OCI-LY7 (cell line): ENCODE data around the gene COL4A1. TPM values are rescaled to one million over a fixed set of nuclear protein-coding genes. Genes with fewer than 3 reads are reported as not detected.

Experiments used
- BruUV-seq: library from RNA; stranded (reverse); fragments of 400-500 nt; replicated peaks from 2 replicates; lab custom pipeline; 2021; lab: Mats Ljungman, UMichigan
- CTCF ChIA-PET: fragments of 300-600 bp; sonication (Branson Sonifier 250); formaldehyde crosslinking; loops from one replicate; lab custom pipeline; 2022; ENCODE audit warnings: antibody characterized with exemption; ENCODE audit not compliant: unreplicated experiment; lab: Charles Lee
- POLR2A ChIA-PET: fragments of 300-600 bp; sonication (Branson Sonifier 250); formaldehyde crosslinking; loops from one replicate; lab custom pipeline; 2022; ENCODE audit warnings: antibody characterized with exemption; lab: Charles Lee
- DNase-seq: peaks from one replicate; pipeline ENCODE4 v3.0.0-alpha.2; 2015; ENCODE audit warnings: low spot score
- H2AFZ ChIP-seq: fragments of 200-600 bp; sonication (generic), shearing (Covaris generic); 2 replicates; pipeline ENCODE4 v1.6.1; 2014; ENCODE audit warnings: mild to moderate bottlenecking, antibody characterized with exemption, low read length, moderate library complexity
- H3K27ac ChIP-seq: fragments of 200-600 bp; sonication (generic); 2 replicates; pipeline ENCODE4 v1.5.1; 2014; ENCODE audit warnings: mixed run types, low read depth, mild to moderate bottlenecking, moderate library complexity, low read length, inconsistent platforms; ENCODE audit not compliant: poor library complexity, severe bottlenecking
- H3K36me3 ChIP-seq: fragments of 200-600 bp; sonication (generic); 2 replicates; pipeline ENCODE4 v1.6.1; 2014; ENCODE audit warnings: mild to moderate bottlenecking, antibody characterized with exemption, low read length, moderate library complexity, mixed read lengths; ENCODE audit not compliant: insufficient read depth
- H3K4me1 ChIP-seq: fragments of 200-600 bp; sonication (generic); 2 replicates; pipeline ENCODE4 v1.5.1; 2014; ENCODE audit warnings: mild to moderate bottlenecking, low read length; ENCODE audit not compliant: insufficient read depth, poor library complexity, severe bottlenecking
- H3K4me2 ChIP-seq: fragments of 200-600 bp; sonication (generic); 2 replicates; pipeline ENCODE4 v1.6.1; 2014; ENCODE audit warnings: mild to moderate bottlenecking, low read length
- H3K4me3 ChIP-seq: fragments of 200-600 bp; sonication (generic); 2 replicates; pipeline ENCODE4 v1.5.1; 2014; ENCODE audit warnings: mild to moderate bottlenecking, low read depth, low read length; ENCODE audit not compliant: poor library complexity, severe bottlenecking
- H3K79me2 ChIP-seq: fragments of 200-600 bp; sonication (generic); 2 replicates; pipeline ENCODE4 v1.6.1; 2016; ENCODE audit warnings: low read depth, mild to moderate bottlenecking, low read length, moderate library complexity, mixed read lengths; ENCODE audit not compliant: insufficient read depth
- H3K9me2 ChIP-seq: fragments of 200-600 bp; sonication (generic); 2 replicates; pipeline ENCODE4 v1.6.1; 2016; ENCODE audit warnings: mild to moderate bottlenecking, low read length, mixed read lengths; ENCODE audit not compliant: insufficient read depth
- H3K9me3 ChIP-seq: fragments of 200-600 bp; sonication (generic); 2 replicates; pipeline ENCODE4 v1.6.1; 2014; ENCODE audit warnings: mild to moderate bottlenecking, mixed run types, low read length, mixed read lengths
- H4K20me1 ChIP-seq: fragments of 200-600 bp; sonication (generic); 2 replicates; pipeline ENCODE4 v1.6.1; 2014; ENCODE audit warnings: mild to moderate bottlenecking, antibody characterized with exemption, low read length, moderate library complexity, mixed read lengths; ENCODE audit not compliant: insufficient read depth
- CTCF ChIP-seq: fragments of 200-600 bp; sonication (generic); conservative IDR thresholded peaks from 2 replicates; pipeline ENCODE4 v1.5.1; 2014; ENCODE audit warnings: mild to moderate bottlenecking, antibody characterized with exemption, low read length, moderate library complexity, mixed read lengths
- EZH2phosphoT487 ChIP-seq: fragments of 200-600 bp; sonication (generic); IDR thresholded peaks from 2 replicates; pipeline ENCODE4 v1.6.1; 2018; ENCODE audit warnings: low read depth, borderline replicate concordance, mild to moderate bottlenecking, mixed run types, antibody characterized with exemption, low read length, moderate library complexity, mixed read lengths
- intact Hi-C: fragments of 100-400 bp; cut with micrococcal nuclease; formaldehyde crosslinking; loops from one replicate; pipeline ENCODE4 v1.10.0; 2022; ENCODE audit not compliant: unreplicated experiment
- total RNA-seq, 2 experiments: library from RNA; depleted of rRNA in 1 of 2; stranded (reverse); fragments of >200 nt in 1 of 2; shearing (Covaris generic) in 1 of 2; gene quantifications; 2 replicates each; pipeline ENCODE4 v1.2.3, GENCODE V29; 2014 to 2022

The COL4A1 gene
- total RNA-seq, 2 experiments from 2014 or later: 0.06 TPM; not detected in 1

- no peaks in the 10 kb centered on the region for H3K4me1 ChIP-seq
Observed at GRCh38 chr13:110150384-110151101, 156.4 kb downstream of the COL4A1 start.

GRCh38 chr13:110149036-110149435, 157.9 kb downstream of the COL4A1 start:
- Histone ChIP-seq H3K36me3 (no peaks in the 10 kb centered on the region), H2AFZ (no peak overlapping the region), H3K27ac (no peak overlapping the region), H3K4me2 (no peak overlapping the region), H3K4me3 (no peak overlapping the region), H3K9me3 (no peaks in the 10 kb centered on the region), H3K4me1 (no peaks in the 10 kb centered on the region), H4K20me1 (no peaks in the 10 kb centered on the region), H3K79me2 (no peaks in the 10 kb centered on the region), H3K9me2 (no peaks in the 10 kb centered on the region)
- no TSS peak for BruUV-seq
- POLR2A ChIA-PET: no interaction called here
- no peak for TF ChIP-seq EZH2phosphoT487
- no peak for TF ChIP-seq CTCF
- intact Hi-C loops: no loop called here
- DNase-seq: no peak
- CTCF ChIA-PET: no interaction called here

More at GRCh38 chr13:110150384-110151101, 156.4 kb downstream of the COL4A1 start:
- H3K79me2 ChIP-seq: no peaks in the 10 kb centered on the region
- no TSS peak for BruUV-seq
- ChIA-PET CTCF (no interaction called here), POLR2A (no interaction called here)
- intact Hi-C loops: no loop called here
- H4K20me1 ChIP-seq: no peaks in the 10 kb centered on the region
- H3K4me3 ChIP-seq: no peak overlapping the region
- H3K9me3 ChIP-seq: no peaks in the 10 kb centered on the region
- H3K4me2 ChIP-seq: no peak overlapping the region
- DNase-seq: no peak
- H3K27ac ChIP-seq: no peak overlapping the region
- TF ChIP-seq CTCF (no peak), EZH2phosphoT487 (no peak)
- H3K36me3 ChIP-seq: no peaks in the 10 kb centered on the region
- H3K9me2 ChIP-seq: no peaks in the 10 kb centered on the region
- H2AFZ ChIP-seq: no peak overlapping the region

GRCh38 chr13:110140099-110140498, 166.9 kb downstream of the COL4A1 start:
- DNase-seq: no peak
- H3K36me3 ChIP-seq: no peaks in the 10 kb centered on the region
- H3K79me2 ChIP-seq: no peaks in the 10 kb centered on the region
- CTCF ChIA-PET: no interaction called here
- TF ChIP-seq CTCF: no peak
- no peak for TF ChIP-seq EZH2phosphoT487
- H2AFZ ChIP-seq: no peak overlapping the region
- POLR2A ChIA-PET: no interaction called here
- H4K20me1 ChIP-seq: no peaks in the 10 kb centered on the region
- H3K9me2 ChIP-seq: no peaks in the 10 kb centered on the region
- intact Hi-C loops: no loop called here
- H3K4me3 ChIP-seq: no peak overlapping the region
- H3K9me3 ChIP-seq: no peaks in the 10 kb centered on the region
- no peak overlapping the region for H3K27ac ChIP-seq
- no peak overlapping the region for H3K4me2 ChIP-seq
- peaks cover 6% of the 10 kb centered on the region for H3K4me1 ChIP-seq
- BruUV-seq: no TSS peak
